ENCODE measurements around the gene PEAR1.

The PEAR1 gene

DNA sequence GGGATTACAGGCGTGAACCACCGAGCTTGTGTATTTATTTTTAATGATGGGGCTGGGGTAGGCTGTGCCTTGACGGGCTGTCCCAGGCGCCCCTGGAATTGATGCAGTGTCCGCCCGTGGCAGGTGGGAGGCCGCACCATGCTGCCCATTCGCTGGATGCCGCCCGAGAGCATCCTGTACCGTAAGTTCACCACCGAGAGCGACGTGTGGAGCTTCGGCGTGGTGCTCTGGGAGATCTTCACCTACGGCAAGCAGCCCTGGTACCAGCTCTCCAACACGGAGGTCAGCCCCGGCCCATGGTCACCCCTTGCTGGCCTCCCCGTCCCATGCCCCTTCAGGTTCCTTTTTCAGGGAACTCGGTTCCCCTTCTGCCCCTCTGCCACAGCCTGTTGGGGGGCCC, 13.6 kb upstream of the PEAR1 start:
- H3K27ac ChIP-seq (ENCODE audit: low read depth, low read length), result no peak overlapping the region
- H3K9ac ChIP-seq (ENCODE audit: low read length), result no peak overlapping the region
- H3K27me3 ChIP-seq (ENCODE audit: control insufficient read depth, insufficient read depth, low read length), result peaks cover 11% of the 10 kb centered on the region
- H3K36me3 ChIP-seq (ENCODE audit: control insufficient read depth, insufficient read depth, low read length), result no peaks in the 10 kb centered on the region
- H3K4me3 ChIP-seq (ENCODE audit: low read length), result no peak overlapping the region
- H3K4me1 ChIP-seq (ENCODE audit: control insufficient read depth, insufficient read depth, low read length), result no peaks in the 10 kb centered on the region

DNA sequence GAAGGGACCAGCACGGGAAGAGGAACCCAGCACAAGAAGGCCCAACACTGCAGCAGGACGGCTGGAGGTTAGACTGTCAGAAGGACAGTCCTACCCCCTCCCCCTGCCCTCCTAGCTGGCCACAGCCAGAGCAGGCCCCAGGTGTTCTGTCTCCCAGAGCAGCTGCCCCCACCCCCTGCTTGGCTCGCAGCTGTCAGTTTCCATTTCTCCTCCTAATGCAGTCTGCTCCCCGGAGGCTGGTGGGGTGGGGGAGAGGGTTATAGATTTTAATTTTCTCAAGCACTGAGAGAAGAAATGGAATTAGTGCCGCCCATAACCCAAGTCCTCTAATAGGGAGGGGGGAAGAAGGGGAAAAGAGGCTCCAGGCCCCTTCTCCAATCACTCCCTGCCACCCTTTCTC, 13.0 kb upstream of the PEAR1 start:
- H3K4me1 ChIP-seq (ENCODE audit: control insufficient read depth, insufficient read depth, low read length), result no peaks in the 10 kb centered on the region
- peaks cover 11% of the 10 kb centered on the region for H3K27me3 ChIP-seq (ENCODE audit: control insufficient read depth, insufficient read depth, low read length)
- no peak overlapping the region for H3K9ac ChIP-seq (ENCODE audit: low read length)
- H3K36me3 ChIP-seq (ENCODE audit: control insufficient read depth, insufficient read depth, low read length), result no peaks in the 10 kb centered on the region
- H3K27ac ChIP-seq (ENCODE audit: low read depth, low read length), result no peak overlapping the region
- H3K4me3 ChIP-seq (ENCODE audit: low read length), result no peak overlapping the region

DNA sequence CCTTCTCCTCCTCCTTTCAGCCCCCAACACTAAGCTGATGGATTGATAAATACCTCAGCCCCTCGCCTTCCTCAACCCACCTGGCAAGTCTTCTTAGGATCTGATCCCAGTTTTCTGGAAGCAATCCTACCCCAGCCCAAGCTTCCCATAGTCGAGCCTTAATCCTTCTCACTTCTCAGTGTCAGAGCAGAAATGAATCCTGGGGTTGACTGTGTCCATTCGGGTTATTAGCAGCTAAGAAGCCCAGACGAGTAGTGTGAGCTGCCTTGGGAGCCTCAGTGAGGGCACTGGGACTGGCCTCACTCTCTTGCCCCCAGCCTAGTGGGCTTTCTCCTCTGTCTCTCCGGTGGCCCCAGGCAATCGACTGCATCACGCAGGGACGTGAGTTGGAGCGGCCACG, 12.4 kb upstream of the PEAR1 start:
- no peaks in the 10 kb centered on the region for H3K36me3 ChIP-seq (ENCODE audit: control insufficient read depth, insufficient read depth, low read length)
- H3K4me1 ChIP-seq (ENCODE audit: control insufficient read depth, insufficient read depth, low read length), result no peaks in the 10 kb centered on the region
- peaks cover 11% of the 10 kb centered on the region for H3K27me3 ChIP-seq (ENCODE audit: control insufficient read depth, insufficient read depth, low read length)
- no peak overlapping the region for H3K4me3 ChIP-seq (ENCODE audit: low read length)
- no peak overlapping the region for H3K9ac ChIP-seq (ENCODE audit: low read length)
- no peak overlapping the region for H3K27ac ChIP-seq (ENCODE audit: low read depth, low read length)

DNA sequence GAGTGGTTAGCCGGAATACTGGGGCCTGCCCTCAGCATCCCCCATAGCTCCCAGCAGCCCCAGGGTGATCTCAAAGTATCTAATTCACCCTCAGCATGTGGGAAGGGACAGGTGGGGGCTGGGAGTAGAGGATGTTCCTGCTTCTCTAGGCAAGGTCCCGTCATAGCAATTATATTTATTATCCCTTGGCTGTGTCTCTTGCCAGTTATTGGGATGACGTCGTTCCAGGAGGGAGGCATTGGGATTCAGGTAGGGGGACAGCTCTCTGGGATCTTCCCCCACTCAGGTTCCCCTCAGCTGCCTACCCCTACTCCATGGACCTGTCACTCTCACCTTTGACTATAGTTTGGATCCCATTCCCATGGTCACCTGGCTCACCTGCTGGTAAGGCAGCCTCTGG, 11.9 kb upstream of the PEAR1 start:
- H3K27me3 ChIP-seq (ENCODE audit: control insufficient read depth, insufficient read depth, low read length), result peaks cover 11% of the 10 kb centered on the region
- H3K4me3 ChIP-seq (ENCODE audit: low read length), result no peak overlapping the region
- H3K9ac ChIP-seq (ENCODE audit: low read length), result no peak overlapping the region
- no peak overlapping the region for H3K27ac ChIP-seq (ENCODE audit: low read depth, low read length)
- H3K4me1 ChIP-seq (ENCODE audit: control insufficient read depth, insufficient read depth, low read length), result no peaks in the 10 kb centered on the region
- no peaks in the 10 kb centered on the region for H3K36me3 ChIP-seq (ENCODE audit: control insufficient read depth, insufficient read depth, low read length)

DNA sequence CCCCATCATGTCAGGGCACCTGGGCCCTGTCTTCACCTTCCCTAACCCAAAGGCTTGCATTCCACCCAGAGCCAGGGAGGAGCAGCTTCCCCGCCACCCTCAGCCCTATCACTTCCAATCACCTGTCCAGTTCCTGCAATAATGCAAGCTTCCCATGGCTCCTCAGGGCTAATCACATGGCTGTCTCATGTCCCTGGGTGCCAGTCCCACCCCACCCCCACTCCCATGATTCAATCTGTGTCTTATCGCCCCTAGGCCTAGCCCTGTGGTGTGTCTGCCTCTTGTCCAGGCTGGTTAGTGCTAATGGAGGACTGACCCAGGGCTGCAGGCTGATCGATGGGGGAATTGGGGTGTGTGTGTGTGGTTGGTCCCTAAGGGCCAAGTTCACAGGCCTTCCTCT, 11.0 kb upstream of the PEAR1 start:
- H3K4me1 ChIP-seq (ENCODE audit: control insufficient read depth, insufficient read depth, low read length), result no peaks in the 10 kb centered on the region
- H3K9ac ChIP-seq (ENCODE audit: low read length), result no peak overlapping the region
- H3K36me3 ChIP-seq (ENCODE audit: control insufficient read depth, insufficient read depth, low read length), result no peaks in the 10 kb centered on the region
- H3K27ac ChIP-seq (ENCODE audit: low read depth, low read length), result no peak overlapping the region
- no peak overlapping the region for H3K4me3 ChIP-seq (ENCODE audit: low read length)
- peaks cover 11% of the 10 kb centered on the region for H3K27me3 ChIP-seq (ENCODE audit: control insufficient read depth, insufficient read depth, low read length)

DNA sequence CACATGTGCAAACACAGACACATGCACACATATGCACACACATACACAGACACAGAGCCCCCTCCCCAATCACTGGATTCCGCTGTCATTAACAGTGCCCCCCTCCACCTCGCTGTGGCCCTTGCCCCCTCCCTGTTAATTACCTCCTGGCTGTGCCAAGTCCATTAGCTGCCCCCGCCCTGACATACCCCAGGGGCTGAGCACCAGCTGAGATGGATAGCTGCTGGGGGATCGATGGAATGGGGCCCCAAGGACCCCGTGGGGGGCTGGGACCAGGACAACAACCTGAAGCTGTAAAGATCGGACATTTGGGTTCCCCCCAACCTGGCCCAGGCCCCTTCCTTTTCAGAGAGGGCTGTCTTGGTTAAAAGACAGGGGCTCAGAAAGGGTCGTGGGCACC, 9.6 kb upstream of the PEAR1 start:
- Histone ChIP-seq H3K27me3 (ENCODE audit: control insufficient read depth, insufficient read depth, low read length) (peaks cover 11% of the 10 kb centered on the region), H3K4me1 (ENCODE audit: control insufficient read depth, insufficient read depth, low read length) (no peaks in the 10 kb centered on the region), H3K4me3 (ENCODE audit: low read length) (no peak overlapping the region), H3K27ac (ENCODE audit: low read depth, low read length) (no peak overlapping the region), H3K36me3 (ENCODE audit: control insufficient read depth, insufficient read depth, low read length) (no peaks in the 10 kb centered on the region), H3K9ac (ENCODE audit: low read length) (no peak overlapping the region)

DNA sequence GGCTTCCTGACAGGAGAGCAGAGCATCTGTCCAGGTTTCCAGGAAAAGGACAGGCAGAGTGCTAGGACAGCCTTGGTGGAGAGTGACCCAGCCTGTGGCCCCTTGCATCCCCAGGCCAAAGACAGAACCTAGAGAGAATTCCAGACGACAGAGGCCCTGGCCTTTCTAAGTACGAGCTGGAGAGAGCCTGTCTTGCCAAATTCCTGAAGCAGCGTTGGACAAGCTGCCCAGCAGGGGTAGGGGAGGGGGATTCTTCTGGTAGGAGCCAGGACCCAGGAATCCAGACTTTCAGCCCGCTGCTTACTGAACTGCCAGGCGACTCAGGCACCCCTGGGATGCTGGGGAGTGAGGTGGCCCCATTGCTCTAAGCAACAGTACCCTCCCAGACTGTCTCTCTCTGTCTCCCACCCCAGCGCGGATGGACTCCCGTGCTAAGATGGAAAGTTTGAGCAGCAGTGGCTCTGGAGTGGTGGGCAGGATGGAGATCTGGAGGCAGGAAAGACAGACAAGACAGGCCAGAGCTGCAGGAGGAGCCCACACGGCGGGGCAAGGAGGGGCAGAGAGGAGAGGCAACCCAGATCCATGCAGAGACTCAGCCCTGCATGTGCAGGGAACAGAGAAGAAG, 8.8 kb upstream of the PEAR1 start:
- Histone ChIP-seq H3K36me3 (ENCODE audit: control insufficient read depth, insufficient read depth, low read length) (no peaks in the 10 kb centered on the region), H3K27me3 (ENCODE audit: control insufficient read depth, insufficient read depth, low read length) (peaks cover 9% of the 10 kb centered on the region), H3K4me1 (ENCODE audit: control insufficient read depth, insufficient read depth, low read length) (no peaks in the 10 kb centered on the region), H3K27ac (ENCODE audit: low read depth, low read length) (no peak overlapping the region), H3K4me3 (ENCODE audit: low read length) (no peak overlapping the region), H3K9ac (ENCODE audit: low read length) (no peak overlapping the region)

DNA sequence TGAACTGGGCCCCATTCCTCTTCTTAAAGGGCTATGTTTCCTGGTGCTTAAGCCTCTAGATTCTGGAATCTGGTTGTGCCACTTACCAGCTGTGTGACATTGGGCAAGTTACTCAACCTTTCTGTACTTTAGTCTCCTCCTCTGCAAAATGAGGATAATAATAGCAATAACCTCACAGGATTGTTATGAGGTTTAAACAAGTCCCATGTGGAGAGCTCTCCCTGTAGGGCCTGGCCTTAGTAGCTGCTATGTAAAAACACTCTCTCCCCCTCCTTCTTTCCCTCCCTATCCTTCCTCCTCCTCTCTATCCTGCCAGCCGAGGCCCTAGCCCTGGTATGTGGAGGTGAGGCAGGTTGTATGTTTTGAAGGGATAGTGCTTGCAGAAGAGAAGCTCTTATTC, 8.2 kb upstream of the PEAR1 start:
- Histone ChIP-seq H3K4me1 (ENCODE audit: control insufficient read depth, insufficient read depth, low read length) (no peaks in the 10 kb centered on the region), H3K9ac (ENCODE audit: low read length) (no peak overlapping the region), H3K36me3 (ENCODE audit: control insufficient read depth, insufficient read depth, low read length) (no peaks in the 10 kb centered on the region), H3K27me3 (ENCODE audit: control insufficient read depth, insufficient read depth, low read length) (peaks cover 6% of the 10 kb centered on the region), H3K27ac (ENCODE audit: low read depth, low read length) (no peak overlapping the region), H3K4me3 (ENCODE audit: low read length) (no peak overlapping the region)

DNA sequence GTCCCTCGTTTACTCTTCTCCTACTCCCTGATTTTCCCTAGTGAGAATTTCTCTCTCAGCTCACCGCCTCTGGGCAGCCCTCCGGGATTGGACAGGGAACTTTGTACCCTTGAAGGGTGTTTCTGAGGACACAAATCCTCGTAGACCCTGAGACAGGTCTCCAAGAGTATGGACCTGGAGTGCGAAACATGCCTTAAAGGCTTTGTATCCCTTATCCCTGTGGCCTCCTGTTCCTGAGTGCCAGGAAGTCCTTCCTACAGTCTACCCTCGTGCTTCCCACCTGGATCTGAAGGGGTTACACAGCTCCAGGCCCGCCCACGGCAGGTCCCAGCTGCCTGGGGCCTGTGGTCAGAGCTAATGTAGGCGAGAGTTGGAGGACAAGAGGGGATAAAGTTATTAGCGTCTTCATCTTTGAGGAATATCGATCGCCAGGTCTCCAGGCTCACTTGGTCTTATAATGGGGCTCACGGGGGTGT, 7.6 kb upstream of the PEAR1 start:
- Histone ChIP-seq H3K9ac (ENCODE audit: low read length) (no peak overlapping the region), H3K27ac (ENCODE audit: low read depth, low read length) (no peak overlapping the region), H3K4me1 (ENCODE audit: control insufficient read depth, insufficient read depth, low read length) (no peaks in the 10 kb centered on the region), H3K4me3 (ENCODE audit: low read length) (no peak overlapping the region), H3K27me3 (ENCODE audit: control insufficient read depth, insufficient read depth, low read length) (peaks cover 6% of the 10 kb centered on the region), H3K36me3 (ENCODE audit: control insufficient read depth, insufficient read depth, low read length) (no peaks in the 10 kb centered on the region)

DNA sequence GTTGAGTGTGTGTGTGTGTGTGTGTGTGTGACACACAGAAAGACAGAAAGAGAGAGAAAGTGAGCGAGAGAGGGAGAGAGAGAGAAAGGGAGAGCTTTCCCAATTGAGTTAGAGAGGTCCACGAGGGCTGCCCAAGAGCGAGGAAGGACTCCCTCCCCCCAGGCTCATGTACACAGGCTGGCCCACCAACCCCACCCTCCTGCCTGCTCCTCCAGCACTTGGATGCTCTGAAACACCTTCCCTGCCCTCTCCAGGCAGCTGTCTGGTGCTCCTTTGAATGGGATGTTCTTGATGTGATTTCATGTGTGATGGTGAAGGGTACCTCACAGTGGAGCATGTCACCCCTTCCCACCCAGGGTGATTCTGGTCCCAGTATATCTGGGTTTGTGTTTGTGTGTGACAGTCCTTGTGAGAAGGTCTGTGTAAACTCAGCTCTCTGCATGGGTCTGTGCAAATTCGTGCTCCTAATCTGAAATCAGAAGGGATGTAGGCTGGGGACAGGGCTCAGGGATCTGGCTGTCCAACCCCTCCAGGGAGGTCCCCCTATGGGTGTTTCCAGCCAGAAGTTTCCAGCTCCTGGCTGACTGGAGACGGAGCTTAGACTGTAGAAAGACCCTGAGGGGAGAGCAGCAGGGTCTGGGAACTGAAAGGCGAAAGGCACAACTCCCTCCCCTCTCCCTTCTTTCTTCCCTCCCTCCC, 6.8 kb upstream of the PEAR1 start:
- H3K4me1 ChIP-seq (ENCODE audit: control insufficient read depth, insufficient read depth, low read length), result no peaks in the 10 kb centered on the region
- peaks cover 6% of the 10 kb centered on the region for H3K27me3 ChIP-seq (ENCODE audit: control insufficient read depth, insufficient read depth, low read length)
- H3K4me3 ChIP-seq (ENCODE audit: low read length), result no peak overlapping the region
- no peaks in the 10 kb centered on the region for H3K36me3 ChIP-seq (ENCODE audit: control insufficient read depth, insufficient read depth, low read length)
- no peak overlapping the region for H3K27ac ChIP-seq (ENCODE audit: low read depth, low read length)
- no peak overlapping the region for H3K9ac ChIP-seq (ENCODE audit: low read length)

DNA sequence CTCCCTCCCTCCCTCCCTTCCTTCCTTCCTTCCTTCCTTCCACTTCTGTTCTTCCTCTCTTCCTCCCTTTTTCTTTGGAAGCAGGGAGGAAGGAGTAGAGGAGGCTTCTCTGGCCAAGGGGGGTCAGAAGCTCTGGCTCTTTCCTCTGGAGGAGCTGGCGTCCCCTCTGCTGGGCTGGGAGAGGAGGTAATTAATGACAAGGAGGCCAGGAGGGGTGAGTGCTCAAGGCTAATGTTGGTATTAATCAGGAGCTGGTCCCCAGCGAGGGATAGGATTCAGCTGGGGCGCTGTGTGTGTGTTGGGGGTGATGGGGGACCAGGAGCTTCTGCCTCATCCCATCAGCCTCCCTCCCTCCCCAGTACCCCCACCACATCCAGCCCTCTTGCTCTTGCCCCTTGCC, 6.2 kb upstream of the PEAR1 start:
- Histone ChIP-seq H3K4me1 (ENCODE audit: control insufficient read depth, insufficient read depth, low read length) (no peaks in the 10 kb centered on the region), H3K27me3 (ENCODE audit: control insufficient read depth, insufficient read depth, low read length) (peaks cover 8% of the 10 kb centered on the region), H3K9ac (ENCODE audit: low read length) (no peak overlapping the region), H3K27ac (ENCODE audit: low read depth, low read length) (no peak overlapping the region), H3K36me3 (ENCODE audit: control insufficient read depth, insufficient read depth, low read length) (no peaks in the 10 kb centered on the region), H3K4me3 (ENCODE audit: low read length) (no peak overlapping the region)

DNA sequence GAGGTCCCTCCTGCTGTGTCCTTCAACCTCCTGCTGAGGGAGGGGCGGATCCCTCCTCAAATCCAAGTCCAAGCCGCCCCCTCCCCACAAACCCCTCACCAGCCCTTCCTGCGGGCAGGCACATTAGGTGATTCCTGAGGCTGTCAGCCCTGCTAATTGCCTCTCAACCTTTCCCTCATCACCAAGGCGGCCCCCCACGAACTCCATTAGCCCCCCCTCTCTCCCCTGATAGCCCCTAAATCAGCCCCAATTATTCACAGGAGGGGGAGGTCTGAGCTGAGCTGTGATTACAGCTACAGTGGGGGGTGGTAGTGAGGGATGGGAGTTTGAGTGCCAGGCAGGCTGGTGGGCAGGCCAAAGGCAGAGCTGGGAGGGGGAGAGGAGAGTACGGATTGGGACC, 5.8 kb upstream of the PEAR1 start:
- H3K27me3 ChIP-seq (ENCODE audit: control insufficient read depth, insufficient read depth, low read length), result peaks cover 4% of the 10 kb centered on the region

More for the DNA sequence above, 5.8 kb upstream of the PEAR1 start:
- H3K27ac ChIP-seq (ENCODE audit: low read depth, low read length), result no peak overlapping the region
- H3K9ac ChIP-seq (ENCODE audit: low read length), result no peak overlapping the region
- no peaks in the 10 kb centered on the region for H3K4me1 ChIP-seq (ENCODE audit: control insufficient read depth, insufficient read depth, low read length)
- H3K4me3 ChIP-seq (ENCODE audit: low read length), result no peak overlapping the region
- H3K36me3 ChIP-seq (ENCODE audit: control insufficient read depth, insufficient read depth, low read length), result no peaks in the 10 kb centered on the region

All from rectal smooth muscle tissue (tissue), 1 donor.